Measurements from ENCODE around the gene BIRC5. TPM values are rescaled to one million over a fixed set of nuclear protein-coding genes. Genes with fewer than 3 reads are reported as not detected.

The BIRC5 gene
- total RNA-seq, 1 experiment from 2014 or later, result 119 TPM

DNA sequence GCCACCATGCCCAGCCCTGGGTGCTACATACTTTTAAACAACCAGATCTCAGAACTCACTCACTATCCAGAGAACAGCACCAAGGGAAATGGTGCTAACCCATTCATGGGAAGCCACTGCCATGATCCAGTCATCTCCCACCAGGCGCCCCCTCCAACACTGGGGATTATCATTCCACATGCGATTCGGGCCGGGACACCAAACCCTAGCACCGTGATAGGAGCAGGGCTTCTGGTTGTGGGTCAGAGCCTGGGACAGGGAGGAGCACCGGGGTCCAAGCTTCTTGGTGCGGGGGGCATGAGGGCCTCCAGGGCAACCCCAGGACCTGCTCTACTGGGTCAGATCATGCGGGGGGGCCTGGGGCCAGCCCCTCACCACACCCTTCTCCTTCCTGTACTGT is 21.8 kb downstream of the BIRC5 start:
- BruUV-seq (replicated peaks), result no TSS peak
- TF ChIP-seq, protein P1, sequence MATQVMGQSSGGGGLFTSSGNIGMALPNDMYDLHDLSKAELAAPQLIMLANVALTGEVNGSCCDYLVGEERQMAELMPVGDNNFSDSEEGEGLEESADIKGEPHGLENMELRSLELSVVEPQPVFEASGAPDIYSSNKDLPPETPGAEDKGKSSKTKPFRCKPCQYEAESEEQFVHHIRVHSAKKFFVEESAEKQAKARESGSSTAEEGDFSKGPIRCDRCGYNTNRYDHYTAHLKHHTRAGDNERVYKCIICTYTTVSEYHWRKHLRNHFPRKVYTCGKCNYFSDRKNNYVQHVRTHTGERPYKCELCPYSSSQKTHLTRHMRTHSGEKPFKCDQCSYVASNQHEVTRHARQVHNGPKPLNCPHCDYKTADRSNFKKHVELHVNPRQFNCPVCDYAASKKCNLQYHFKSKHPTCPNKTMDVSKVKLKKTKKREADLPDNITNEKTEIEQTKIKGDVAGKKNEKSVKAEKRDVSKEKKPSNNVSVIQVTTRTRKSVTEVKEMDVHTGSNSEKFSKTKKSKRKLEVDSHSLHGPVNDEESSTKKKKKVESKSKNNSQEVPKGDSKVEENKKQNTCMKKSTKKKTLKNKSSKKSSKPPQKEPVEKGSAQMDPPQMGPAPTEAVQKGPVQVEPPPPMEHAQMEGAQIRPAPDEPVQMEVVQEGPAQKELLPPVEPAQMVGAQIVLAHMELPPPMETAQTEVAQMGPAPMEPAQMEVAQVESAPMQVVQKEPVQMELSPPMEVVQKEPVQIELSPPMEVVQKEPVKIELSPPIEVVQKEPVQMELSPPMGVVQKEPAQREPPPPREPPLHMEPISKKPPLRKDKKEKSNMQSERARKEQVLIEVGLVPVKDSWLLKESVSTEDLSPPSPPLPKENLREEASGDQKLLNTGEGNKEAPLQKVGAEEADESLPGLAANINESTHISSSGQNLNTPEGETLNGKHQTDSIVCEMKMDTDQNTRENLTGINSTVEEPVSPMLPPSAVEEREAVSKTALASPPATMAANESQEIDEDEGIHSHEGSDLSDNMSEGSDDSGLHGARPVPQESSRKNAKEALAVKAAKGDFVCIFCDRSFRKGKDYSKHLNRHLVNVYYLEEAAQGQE (IDR thresholded peaks at IDR 0.05; ENCODE audit: insufficient read depth in 1 of 2, low read depth in 2 of 2, low read length in 1 of 2), result no peak
- POLR2A ChIA-PET, result no interaction called here
- Histone ChIP-seq H3K4me1 (ENCODE audit: control insufficient read depth, insufficient read depth, low read length) (no peaks in the 10 kb centered on the region), H3K9me3 (ENCODE audit: control insufficient read depth, insufficient read depth, low read depth, low read length) (no peaks in the 10 kb centered on the region), H3K27ac (ENCODE audit: low read length) (no peak overlapping the region), H3K4me3 (ENCODE audit: low read depth in 2 of 2, low read length in 2 of 2) (no peak overlapping the region), H3K36me3 (ENCODE audit: control insufficient read depth, insufficient read depth, low read length) (no peaks in the 10 kb centered on the region), H3K27me3 (ENCODE audit: control insufficient read depth, insufficient read depth, low read length) (no peaks in the 10 kb centered on the region)
- DNase-seq (ENCODE audit: low read depth, low spot score) (no peak), ATAC-seq (no peak)
- intact Hi-C loops (cut with micrococcal nuclease; ENCODE audit: unreplicated experiment), result no loop called here
- in situ Hi-C loops (cut with HindIII; ENCODE audit: low pct_unique_long_range_greater_than_20kb, low sequenced_read_pairs), result no loop called here
- CTCF ChIA-PET, result interaction anchor here (0.7 kb wide), 1 partner anchor 16 kb away, joined by 4 read pairs; no protein-coding TSS in a partner anchor

DNA sequence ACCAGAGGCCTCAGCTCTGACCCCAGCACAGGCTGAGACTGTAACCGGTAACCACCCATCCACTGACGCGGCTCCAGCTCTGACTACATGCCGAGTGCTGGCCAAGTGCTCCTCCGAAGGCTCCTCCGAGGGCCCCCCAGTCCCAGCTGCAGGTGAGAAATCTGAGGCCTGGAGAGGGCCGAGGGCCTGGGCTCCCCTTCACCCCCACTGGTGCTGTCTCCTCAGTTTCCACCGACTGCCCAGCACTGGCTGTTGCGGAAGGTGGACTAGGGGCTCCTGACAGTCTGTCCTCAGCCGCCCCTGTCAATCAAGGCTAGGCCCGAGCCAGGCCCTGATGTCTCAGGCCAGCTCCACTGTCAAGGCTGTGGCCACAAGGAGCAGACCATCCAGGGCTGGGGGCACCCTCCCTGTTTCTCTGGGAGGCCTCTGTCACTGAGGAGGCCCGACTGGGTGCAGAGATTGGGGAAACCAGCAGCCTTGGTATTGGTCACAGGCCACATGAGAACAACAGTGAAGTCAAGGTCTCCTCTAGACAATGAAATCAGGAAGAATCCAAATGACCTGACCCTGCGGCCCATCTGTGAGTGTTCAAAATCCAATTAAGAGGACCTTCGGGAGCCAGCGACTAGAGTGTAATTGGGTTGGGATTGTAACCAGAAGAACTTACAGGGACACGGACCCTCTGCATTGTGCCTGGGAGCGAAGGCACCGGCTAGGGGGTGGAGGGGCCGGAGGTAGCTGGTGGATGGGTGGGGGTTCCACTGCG is 22.5 kb downstream of the BIRC5 start:
- ATAC-seq (no peak), DNase-seq (ENCODE audit: low read depth, low spot score) (no peak)
- in situ Hi-C loops (cut with HindIII; ENCODE audit: low pct_unique_long_range_greater_than_20kb, low sequenced_read_pairs) (no loop called here), intact Hi-C loops (cut with micrococcal nuclease; ENCODE audit: unreplicated experiment) (no loop called here)
- H3K4me3 ChIP-seq (ENCODE audit: low read depth in 2 of 2, low read length in 2 of 2), result no peak overlapping the region
- H3K36me3 ChIP-seq (ENCODE audit: control insufficient read depth, insufficient read depth, low read length), result no peaks in the 10 kb centered on the region
- H3K27ac ChIP-seq (ENCODE audit: low read length), result no peak overlapping the region
- TF ChIP-seq, protein P1 (IDR thresholded peaks at IDR 0.05; ENCODE audit: insufficient read depth in 1 of 2, low read depth in 2 of 2, low read length in 1 of 2), result no peak
- no peak for TF ChIP-seq POLR2AphosphoS5 (IDR thresholded peaks at IDR 0.05; ENCODE audit: low read depth, low read length)
- TF ChIP-seq, protein P2, sequence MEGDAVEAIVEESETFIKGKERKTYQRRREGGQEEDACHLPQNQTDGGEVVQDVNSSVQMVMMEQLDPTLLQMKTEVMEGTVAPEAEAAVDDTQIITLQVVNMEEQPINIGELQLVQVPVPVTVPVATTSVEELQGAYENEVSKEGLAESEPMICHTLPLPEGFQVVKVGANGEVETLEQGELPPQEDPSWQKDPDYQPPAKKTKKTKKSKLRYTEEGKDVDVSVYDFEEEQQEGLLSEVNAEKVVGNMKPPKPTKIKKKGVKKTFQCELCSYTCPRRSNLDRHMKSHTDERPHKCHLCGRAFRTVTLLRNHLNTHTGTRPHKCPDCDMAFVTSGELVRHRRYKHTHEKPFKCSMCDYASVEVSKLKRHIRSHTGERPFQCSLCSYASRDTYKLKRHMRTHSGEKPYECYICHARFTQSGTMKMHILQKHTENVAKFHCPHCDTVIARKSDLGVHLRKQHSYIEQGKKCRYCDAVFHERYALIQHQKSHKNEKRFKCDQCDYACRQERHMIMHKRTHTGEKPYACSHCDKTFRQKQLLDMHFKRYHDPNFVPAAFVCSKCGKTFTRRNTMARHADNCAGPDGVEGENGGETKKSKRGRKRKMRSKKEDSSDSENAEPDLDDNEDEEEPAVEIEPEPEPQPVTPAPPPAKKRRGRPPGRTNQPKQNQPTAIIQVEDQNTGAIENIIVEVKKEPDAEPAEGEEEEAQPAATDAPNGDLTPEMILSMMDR (IDR thresholded peaks at IDR 0.05), result no peak
- TF ChIP-seq SIN3A (IDR thresholded peaks at IDR 0.05; ENCODE audit: borderline replicate concordance, insufficient read depth, low read depth, low read length), result no peak
- TF ChIP-seq TCF7L2 (IDR thresholded peaks at IDR 0.05; ENCODE audit: low read depth, low read length), result no peak
- no peaks in the 10 kb centered on the region for H3K9me3 ChIP-seq (ENCODE audit: control insufficient read depth, insufficient read depth, low read depth, low read length)
- H3K4me1 ChIP-seq (ENCODE audit: control insufficient read depth, insufficient read depth, low read length), result no peaks in the 10 kb centered on the region
- ChIA-PET POLR2A (no interaction called here), CTCF (no interaction called here)
- BruUV-seq (replicated peaks), result no TSS peak
- no peaks in the 10 kb centered on the region for H3K27me3 ChIP-seq (ENCODE audit: control insufficient read depth, insufficient read depth, low read length)
